ENCODE measurements around the gene CUL3.

CUL3 gene

DNA sequence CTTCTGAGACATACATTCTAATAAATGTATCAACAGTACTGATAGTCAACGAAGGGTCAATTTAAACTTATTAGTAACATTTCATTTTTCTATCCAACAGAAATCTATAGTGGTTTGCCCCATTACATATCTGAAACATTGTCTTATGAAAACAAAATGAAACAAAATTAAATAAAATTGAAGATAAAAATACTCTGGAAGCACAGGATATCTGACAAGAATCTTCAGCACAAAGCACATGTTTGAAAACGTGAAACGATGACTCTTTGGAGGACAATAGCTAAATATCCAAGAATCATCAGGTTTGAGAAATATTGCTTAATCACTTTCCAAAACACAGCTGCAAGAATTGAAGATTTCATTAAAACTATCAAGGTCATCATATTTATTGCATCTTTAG is 112.3 kb downstream of the CUL3 start:
- no peak for DNase-seq (ENCODE audit: low read depth in 2 of 2)

DNA sequence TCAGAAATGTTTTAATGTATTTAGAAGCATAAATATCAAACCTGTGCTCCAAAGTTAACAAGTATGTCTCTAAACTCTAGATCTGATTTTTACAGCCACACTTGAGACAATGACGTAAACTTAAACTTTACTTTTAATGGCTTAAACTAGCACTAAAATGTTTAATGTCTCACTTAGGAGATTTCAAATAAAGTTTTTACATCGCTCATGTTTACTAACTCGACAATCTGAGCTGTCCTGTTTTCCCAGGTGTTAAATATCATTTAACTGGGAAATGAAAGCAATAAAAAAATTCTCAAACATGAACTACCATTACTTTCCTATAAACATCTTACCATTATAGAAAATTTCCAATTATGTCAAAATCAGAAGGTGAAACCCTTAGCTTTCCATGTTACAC is 113.0 kb downstream of the CUL3 start:
- no peak for DNase-seq (ENCODE audit: low read depth in 2 of 2)

DNA sequence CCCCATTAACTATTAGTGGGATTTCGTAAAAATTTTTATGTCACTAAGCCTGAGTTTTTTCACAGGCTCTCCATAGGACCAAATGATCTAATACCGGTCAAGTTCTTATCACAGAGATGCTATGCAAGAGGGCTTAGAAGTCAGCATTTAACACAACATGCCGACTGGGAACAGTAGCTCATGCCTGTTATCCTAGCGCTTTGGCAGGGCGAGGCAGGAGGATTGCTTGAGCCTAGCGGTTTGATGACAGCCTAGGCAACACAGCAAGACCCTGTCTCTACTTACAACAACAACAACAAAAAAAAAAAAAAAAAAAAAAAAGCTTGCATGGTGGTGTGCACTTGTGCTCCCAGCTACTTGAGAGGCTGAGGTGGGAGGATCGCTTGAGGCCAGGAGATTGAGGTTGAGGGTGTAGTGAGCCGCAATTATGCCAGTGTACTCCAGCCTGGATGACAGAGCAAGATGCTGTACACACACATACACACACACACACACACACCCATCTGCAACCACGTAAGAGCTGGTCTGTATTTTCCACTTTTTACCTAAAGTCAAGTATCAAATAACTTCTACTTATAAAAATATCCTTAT is 115.7 kb downstream of the CUL3 start:
- DNase-seq (ENCODE audit: low read depth in 2 of 2): no peak

GRCh38 chr2:224466304-224466895 is 118.8 kb downstream of the CUL3 start:
- no peak for DNase-seq (ENCODE audit: low read depth in 2 of 2)

DNA sequence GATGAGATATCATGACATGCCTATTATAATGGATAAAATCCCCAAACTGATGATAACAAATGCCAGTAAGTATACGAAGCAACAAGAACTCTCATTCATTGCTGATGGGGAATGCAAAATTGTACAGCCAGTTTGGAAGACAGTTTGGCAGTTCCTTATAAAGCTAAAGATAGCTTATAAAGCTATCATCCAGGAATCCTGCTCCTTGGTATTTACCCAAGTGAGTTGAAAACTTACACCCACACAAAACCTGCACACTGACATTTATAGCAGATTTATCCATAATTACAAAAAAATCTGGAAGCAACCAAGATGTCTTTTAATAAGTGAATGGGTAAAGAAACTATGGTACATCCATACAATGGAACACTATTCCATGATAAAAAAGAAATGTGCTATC is 123.8 kb downstream of the CUL3 start:
- no peak for DNase-seq (ENCODE audit: low read depth in 2 of 2)

GRCh38 chr2:224457408-224458096 is 127.6 kb downstream of the CUL3 start:
- DNase-seq (ENCODE audit: low read depth in 2 of 2): no peak

GRCh38 chr2:224453892-224454291 is 131.3 kb downstream of the CUL3 start:
- no peak for DNase-seq (ENCODE audit: low read depth in 2 of 2)

DNA sequence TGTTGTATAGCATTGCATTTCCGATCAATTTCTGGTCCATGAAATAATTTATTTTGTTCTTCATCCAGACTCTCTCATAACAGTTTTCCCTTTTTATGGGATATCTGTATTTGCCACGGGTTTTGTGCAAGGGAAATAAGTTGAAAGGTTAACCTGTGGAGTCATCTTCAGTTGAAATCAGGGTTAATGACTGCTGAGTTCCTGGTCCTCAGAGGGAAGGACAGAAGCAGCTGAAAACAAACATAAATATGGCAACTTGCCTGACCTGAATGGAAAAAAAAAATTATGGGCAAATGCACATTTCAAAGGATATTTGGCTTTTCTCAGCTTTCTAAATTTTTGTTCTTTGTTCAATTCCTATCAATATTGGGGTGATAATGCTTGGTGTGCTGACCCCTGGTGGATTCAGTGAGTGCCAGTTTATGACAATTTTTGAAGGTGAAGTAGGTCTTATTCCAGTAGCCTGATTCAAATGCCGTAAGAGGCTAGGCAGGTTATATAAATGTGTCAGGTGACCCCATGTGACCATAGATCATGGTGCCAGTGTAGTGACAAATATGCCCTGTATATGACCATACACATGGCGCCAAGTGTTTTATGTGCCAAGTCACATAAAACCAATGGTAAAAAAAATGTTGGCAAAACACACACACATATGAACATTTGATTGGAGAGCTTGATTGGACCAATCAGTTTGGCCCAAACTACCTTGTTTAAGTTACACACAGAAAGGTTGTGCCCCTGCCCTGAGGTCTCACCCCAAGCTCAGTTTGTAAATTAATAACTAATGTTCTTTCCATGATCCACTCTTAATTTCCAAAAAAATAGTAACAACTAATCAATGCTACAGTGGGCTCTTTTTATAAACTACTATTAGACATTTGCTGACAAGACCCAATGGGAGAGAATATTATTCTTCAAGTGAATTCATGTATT is 135.7 kb downstream of the CUL3 start:
- no peak for DNase-seq (ENCODE audit: low read depth in 2 of 2)

DNA sequence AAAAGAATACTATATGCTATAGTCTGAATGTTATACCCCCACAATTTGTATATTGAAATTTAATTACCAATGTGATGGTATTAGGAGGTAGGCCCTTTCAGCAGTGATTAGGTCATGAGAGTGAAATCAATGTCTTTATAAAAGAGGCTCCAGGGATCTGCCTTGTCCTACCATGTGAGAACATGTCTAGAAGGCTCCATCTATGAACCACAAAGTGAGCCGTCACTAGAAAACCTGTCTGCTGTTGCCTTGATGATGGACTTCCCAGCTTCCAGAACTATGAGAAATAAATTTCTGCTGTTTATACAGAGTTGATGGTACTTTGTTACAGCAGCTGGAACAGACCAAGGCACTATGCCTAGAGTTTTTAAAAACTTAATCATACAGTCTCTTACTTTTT is 136.9 kb downstream of the CUL3 start:
- DNase-seq (ENCODE audit: low read depth in 2 of 2): no peak

GRCh38 chr2:224444783-224445182 is 140.4 kb downstream of the CUL3 start:
- no peak for DNase-seq (ENCODE audit: low read depth in 2 of 2)

- DNase-seq (ENCODE audit: low read depth in 2 of 2): no peak
These were observed 141.1 kb downstream of the CUL3 start for GRCh38 chr2:224444021-224444420.

GRCh38 chr2:224442071-224442967 is 142.8 kb downstream of the CUL3 start:
- no peak for DNase-seq (ENCODE audit: low read depth in 2 of 2)

GRCh38 chr2:224440988-224441387 is 144.2 kb downstream of the CUL3 start:
- no peak for DNase-seq (ENCODE audit: low read depth in 2 of 2)

- no peak for DNase-seq (ENCODE audit: low read depth in 2 of 2)
These were observed 146.4 kb downstream of the CUL3 start for GRCh38 chr2:224438726-224439125.

DNA sequence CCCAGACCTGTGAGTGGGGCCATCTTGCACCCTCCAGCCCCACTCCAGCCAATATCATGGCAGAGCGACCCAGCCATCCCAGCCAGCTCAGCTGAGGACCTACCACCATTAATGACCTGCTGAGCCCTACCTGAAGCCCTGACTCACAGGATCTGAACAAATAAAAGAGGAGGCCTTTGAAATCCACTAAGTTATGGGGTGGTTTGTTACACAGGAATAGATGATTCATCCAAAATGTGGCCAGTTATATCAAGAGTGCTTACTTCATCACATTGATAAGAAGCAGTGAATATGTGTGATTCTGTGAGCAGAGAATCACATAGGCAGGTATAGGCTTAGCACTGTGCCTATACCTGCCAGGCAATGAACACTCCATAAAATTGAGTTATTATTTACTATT is 148.5 kb downstream of the CUL3 start:
- no peak for DNase-seq (ENCODE audit: low read depth in 2 of 2)

DNA sequence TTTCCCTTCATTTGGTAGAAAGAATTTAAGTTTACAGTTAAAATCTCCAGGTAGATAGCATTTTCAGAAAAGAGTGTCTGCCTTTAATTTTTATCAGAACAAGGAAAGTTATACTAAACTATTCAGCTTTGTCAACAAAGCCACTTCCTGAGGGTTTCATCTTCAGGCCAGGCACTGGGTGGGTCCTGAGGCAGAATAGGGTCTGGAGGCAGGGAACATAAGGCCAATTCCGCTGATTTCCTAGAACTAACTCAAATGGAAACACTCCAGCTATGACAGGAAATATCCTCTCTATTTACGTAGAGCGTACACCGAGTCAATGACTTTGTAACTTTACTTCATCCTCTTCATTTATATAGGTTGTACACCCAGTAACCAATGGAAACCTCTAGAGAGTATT is 150.5 kb downstream of the CUL3 start:
- no peak for DNase-seq (ENCODE audit: low read depth in 2 of 2)

- no peak for DNase-seq (ENCODE audit: low read depth in 2 of 2)
These were observed 151.7 kb downstream of the CUL3 start for GRCh38 chr2:224433442-224433841.

- no peak for DNase-seq (ENCODE audit: low read depth in 2 of 2)
These were observed 153.1 kb downstream of the CUL3 start for GRCh38 chr2:224432003-224432579.

- DNase-seq (ENCODE audit: low read depth in 2 of 2): no peak
These were observed 155.7 kb downstream of the CUL3 start for GRCh38 chr2:224429441-224429810.

DNA sequence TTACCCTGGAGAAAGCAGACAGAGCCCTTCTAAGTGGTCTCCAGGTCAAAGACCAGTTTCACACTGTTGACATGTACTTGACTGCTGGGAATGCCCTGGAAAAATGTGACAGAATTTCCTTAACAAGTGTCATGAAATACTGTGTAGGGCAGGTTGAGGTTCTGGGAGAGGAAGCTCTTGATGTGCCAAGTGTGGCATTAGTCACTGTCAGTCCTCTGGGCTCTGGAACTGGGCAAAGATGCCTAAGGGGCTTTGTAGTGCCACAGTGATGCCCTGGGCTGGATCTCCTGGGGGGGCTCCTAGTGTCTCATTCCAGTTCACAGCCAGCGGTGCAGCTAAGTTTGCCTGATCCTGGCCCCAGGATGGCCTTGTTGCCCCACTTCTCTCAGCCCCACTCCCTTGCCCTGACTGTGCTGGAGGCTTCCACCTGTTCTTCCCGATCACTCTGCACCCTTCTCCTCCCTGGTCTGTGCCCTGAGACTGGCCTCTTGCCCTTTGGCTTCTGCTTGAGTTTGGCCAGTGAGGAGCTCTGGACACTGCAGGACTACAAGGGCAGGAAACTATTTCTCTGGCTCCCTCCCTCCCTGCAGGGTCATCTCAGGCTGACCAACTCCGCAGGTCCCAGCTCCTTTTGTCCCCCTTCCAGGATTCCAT is 156.2 kb downstream of the CUL3 start:
- DNase-seq (ENCODE audit: low read depth in 2 of 2): no peak

DNA sequence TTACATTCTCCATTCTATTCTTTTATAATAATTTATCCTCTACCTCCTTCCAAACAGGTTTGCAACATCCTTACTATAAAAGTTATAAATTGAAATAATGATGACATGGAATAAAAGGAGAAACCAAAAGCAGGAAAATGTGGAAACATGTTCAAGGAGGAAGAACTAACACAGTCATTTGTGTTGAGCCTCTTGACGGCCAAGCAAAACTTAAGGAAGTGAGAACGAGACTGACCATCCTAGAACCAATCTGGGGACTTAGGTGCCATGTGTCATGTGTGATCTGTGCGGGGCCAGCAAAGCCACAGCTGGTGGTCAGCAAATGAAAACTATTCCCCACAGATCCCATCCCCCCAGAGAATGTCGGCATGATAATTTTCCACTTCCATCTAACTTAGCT is 157.7 kb downstream of the CUL3 start:
- DNase-seq (ENCODE audit: low read depth in 2 of 2): no peak

Data from stimulated activated CD4-positive, alpha-beta T cell treated with anti-CD3 and anti-CD28 coated beads, Interleukin-1b, Interleukin-23, amount 100 ng/mL, for 1 hour (primary cell).